Memory B cell (primary cell): ENCODE measurements around the gene LRRK1.
A peak's percentile ranks its signal among the peaks of the same experiment; 100 is the strongest.

Source experiments
- ATAC-seq: fragments of 150-1000 bp; cut with Tn5 transposase; 2 replicates; pipeline ENCODE4 v1.10.0; 2021; ENCODE audit warnings: low read depth, mild to moderate bottlenecking, moderate library complexity
- DNase-seq, 2 donors: peaks; one replicate each; pipeline ENCODE4 v3.0.0; 2022; ENCODE audit warnings: low spot score in 2 of 2
- H3K27ac Mint-ChIP-seq: one replicate; pipeline ENCODE4 v1.8.0; 2022; ENCODE audit warnings: mild to moderate bottlenecking, moderate library complexity, mixed read lengths
- H3K27me3 Mint-ChIP-seq: one replicate; pipeline ENCODE4 v1.8.0; 2022; ENCODE audit warnings: mixed read lengths
- H3K36me3 Mint-ChIP-seq: one replicate; pipeline ENCODE4 v1.8.0; 2022; ENCODE audit warnings: mild to moderate bottlenecking, mixed read lengths
- H3K4me1 Mint-ChIP-seq: one replicate; pipeline ENCODE4 v1.8.0; 2022; ENCODE audit warnings: mixed read lengths
- H3K4me3 Mint-ChIP-seq: one replicate; pipeline ENCODE4 v1.8.0; 2022; ENCODE audit warnings: mild to moderate bottlenecking, moderate library complexity, mixed read lengths
- H3K9me3 Mint-ChIP-seq: one replicate; pipeline ENCODE4 v1.8.0; 2022; ENCODE audit warnings: mixed read lengths

The LRRK1 gene

DNA sequence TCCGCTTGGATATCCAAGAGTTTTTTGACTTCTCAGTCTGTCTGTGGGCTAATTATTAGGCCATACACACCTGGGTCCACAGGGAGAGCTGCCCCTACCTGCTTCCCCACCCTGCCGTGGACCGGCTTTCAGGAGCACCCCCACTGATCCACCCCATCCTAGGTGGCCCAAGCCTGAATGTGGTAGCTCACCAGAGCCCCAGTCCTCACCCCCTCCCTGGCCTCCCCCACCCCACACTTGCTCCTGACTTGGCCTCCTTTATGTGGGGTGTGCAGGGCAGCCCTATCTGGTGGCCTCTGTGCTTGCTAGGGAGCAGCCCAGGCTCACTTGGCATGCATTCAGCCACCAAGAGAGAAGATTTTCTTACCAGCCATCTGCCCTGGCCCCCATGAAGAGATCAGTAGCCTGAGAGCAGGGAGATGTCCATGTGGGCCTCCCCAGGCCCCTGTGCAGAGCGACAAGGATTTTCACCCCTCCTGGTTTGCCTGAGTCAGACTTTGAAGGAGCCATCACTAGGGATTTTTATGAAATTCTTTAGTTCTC, 11.2 kb downstream of the LRRK1 start:
- ATAC-seq (no peak), DNase-seq (no peak)
- Mint-ChIP-seq H3K27me3 (no peaks in the 10 kb centered on the region), H3K27ac (peak overlapping the region; percentile 38), H3K36me3 (peaks cover 4% of the 10 kb centered on the region), H3K9me3 (no peaks in the 10 kb centered on the region), H3K4me3 (no peak overlapping the region), H3K4me1 (peaks cover 59% of the 10 kb centered on the region)

- DNase-seq (no peak), ATAC-seq (no peak)
- Mint-ChIP-seq H3K9me3 (no peaks in the 10 kb centered on the region), H3K4me1 (peaks cover 59% of the 10 kb centered on the region), H3K27ac (no peak overlapping the region), H3K27me3 (no peaks in the 10 kb centered on the region), H3K4me3 (no peak overlapping the region), H3K36me3 (peaks cover 2% of the 10 kb centered on the region)
Observed at GRCh38 chr15:100931143-100931890, 12.2 kb downstream of the LRRK1 start.

GRCh38 chr15:100932676-100933348, 13.7 kb downstream of the LRRK1 start:
- DNase-seq = no peak
- no peak overlapping the region for H3K4me3 Mint-ChIP-seq
- no peak overlapping the region for H3K27ac Mint-ChIP-seq
- H3K4me1 Mint-ChIP-seq = peaks cover 50% of the 10 kb centered on the region
- H3K36me3 Mint-ChIP-seq = peaks cover 2% of the 10 kb centered on the region
- H3K9me3 Mint-ChIP-seq = no peaks in the 10 kb centered on the region
- ATAC-seq = no peak
- H3K27me3 Mint-ChIP-seq = no peaks in the 10 kb centered on the region

GRCh38 chr15:100934166-100934565, 15.0 kb downstream of the LRRK1 start:
- H3K27me3 Mint-ChIP-seq = no peaks in the 10 kb centered on the region
- no peak overlapping the region for H3K4me3 Mint-ChIP-seq
- peaks cover 2% of the 10 kb centered on the region for H3K36me3 Mint-ChIP-seq
- DNase-seq = no peak
- H3K27ac Mint-ChIP-seq = peak overlapping the region; percentile 29
- peaks cover 50% of the 10 kb centered on the region for H3K4me1 Mint-ChIP-seq
- ATAC-seq = no peak
- no peaks in the 10 kb centered on the region for H3K9me3 Mint-ChIP-seq

- Mint-ChIP-seq H3K36me3 (peaks cover 2% of the 10 kb centered on the region), H3K4me1 (peaks cover 46% of the 10 kb centered on the region), H3K27ac (peak overlapping the region; percentile 29), H3K9me3 (no peaks in the 10 kb centered on the region), H3K4me3 (no peak overlapping the region), H3K27me3 (no peaks in the 10 kb centered on the region)
- DNase-seq (no peak), ATAC-seq (peak; percentile 83)
Observed at GRCh38 chr15:100934726-100935125, 15.6 kb downstream of the LRRK1 start.

DNA sequence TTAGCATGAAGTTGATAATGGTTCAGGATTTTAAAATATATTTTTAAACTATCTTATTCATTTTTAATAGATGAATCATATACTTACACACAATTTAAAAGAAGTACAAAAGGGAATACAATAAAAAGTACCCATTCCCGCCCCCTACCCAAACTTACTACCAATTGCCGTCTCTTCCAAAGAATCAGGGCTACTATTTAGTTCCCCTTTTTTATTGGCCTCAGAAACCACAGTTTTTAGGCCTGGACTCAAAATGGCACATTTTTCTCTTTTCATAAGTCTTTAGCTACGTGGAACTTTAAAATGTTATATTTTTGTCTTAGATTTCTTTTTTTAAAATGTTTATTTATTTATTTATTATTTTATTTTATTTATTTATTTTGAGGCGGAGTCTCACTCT, 18.0 kb downstream of the LRRK1 start:
- DNase-seq (no peak), ATAC-seq (no peak)
- Mint-ChIP-seq H3K9me3 (no peaks in the 10 kb centered on the region), H3K4me3 (no peak overlapping the region), H3K27ac (no peak overlapping the region), H3K36me3 (peaks cover 1% of the 10 kb centered on the region), H3K4me1 (peaks cover 31% of the 10 kb centered on the region), H3K27me3 (no peaks in the 10 kb centered on the region)

DNA sequence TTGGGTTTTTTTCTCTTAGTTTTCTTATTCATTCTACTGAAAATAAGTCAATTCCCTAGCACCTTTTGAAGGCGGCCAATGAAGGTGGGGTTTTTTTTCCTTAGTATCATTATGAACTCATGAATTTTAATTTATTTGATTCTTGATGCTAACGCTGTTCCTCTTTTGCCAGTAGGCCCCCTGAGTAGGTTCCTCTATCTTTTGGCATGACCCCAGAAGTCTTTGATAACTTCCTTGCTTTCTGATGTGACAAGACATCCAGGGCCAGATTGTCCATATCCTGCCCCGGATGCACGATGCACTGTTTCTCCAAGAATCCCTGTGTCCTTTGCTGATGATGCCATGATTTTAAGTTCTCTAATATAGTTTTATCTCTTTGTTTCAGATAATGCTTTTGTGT, 20.6 kb downstream of the LRRK1 start:
- no peaks in the 10 kb centered on the region for H3K27me3 Mint-ChIP-seq
- no peak overlapping the region for H3K4me3 Mint-ChIP-seq
- H3K27ac Mint-ChIP-seq = no peak overlapping the region
- ATAC-seq (no peak), DNase-seq (no peak)
- H3K9me3 Mint-ChIP-seq = no peaks in the 10 kb centered on the region
- no peaks in the 10 kb centered on the region for H3K36me3 Mint-ChIP-seq
- H3K4me1 Mint-ChIP-seq = peaks cover 24% of the 10 kb centered on the region

DNA sequence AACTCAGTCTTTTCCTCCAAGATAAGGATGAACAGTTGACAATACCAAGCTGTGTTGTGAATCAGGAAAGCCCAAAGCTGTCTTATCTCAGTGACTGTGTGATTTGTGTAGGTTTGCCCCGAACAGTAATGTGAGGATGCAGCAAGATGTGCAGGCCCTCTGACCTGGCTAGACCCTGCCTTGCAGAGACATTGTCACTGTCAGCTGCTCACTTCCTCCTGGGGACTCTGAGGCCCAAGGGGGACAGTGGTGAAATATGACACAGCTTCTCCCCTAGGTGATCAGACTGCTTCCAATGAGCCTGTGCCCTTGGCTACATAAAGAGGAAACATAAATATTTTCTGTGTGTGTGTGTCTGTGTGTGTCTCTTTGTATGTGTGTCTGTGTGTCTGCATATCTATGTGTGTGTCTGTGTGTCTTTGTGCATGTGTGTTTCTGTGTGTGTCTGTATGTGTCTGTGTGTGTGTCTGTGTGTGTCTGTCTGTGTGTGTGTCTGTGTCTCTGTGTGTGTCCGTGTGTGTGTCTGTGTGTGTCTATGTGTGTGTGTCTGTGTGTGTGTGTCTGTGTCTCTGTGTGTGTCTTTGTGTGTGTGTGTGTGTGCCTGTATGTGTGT, 21.7 kb downstream of the LRRK1 start:
- no peaks in the 10 kb centered on the region for H3K27me3 Mint-ChIP-seq
- DNase-seq (no peak), ATAC-seq (peak; percentile 82)
- H3K4me3 Mint-ChIP-seq = no peak overlapping the region
- H3K4me1 Mint-ChIP-seq = peaks cover 16% of the 10 kb centered on the region
- no peaks in the 10 kb centered on the region for H3K36me3 Mint-ChIP-seq
- no peaks in the 10 kb centered on the region for H3K9me3 Mint-ChIP-seq
- H3K27ac Mint-ChIP-seq = no peak overlapping the region

- Mint-ChIP-seq H3K36me3 (no peaks in the 10 kb centered on the region), H3K27me3 (no peaks in the 10 kb centered on the region), H3K27ac (no peak overlapping the region), H3K9me3 (no peaks in the 10 kb centered on the region), H3K4me1 (peaks cover 15% of the 10 kb centered on the region), H3K4me3 (no peak overlapping the region)
- no peak for DNase-seq
- peak; percentile 69 for ATAC-seq
Observed at GRCh38 chr15:100941536-100941935, 22.4 kb downstream of the LRRK1 start.

DNA sequence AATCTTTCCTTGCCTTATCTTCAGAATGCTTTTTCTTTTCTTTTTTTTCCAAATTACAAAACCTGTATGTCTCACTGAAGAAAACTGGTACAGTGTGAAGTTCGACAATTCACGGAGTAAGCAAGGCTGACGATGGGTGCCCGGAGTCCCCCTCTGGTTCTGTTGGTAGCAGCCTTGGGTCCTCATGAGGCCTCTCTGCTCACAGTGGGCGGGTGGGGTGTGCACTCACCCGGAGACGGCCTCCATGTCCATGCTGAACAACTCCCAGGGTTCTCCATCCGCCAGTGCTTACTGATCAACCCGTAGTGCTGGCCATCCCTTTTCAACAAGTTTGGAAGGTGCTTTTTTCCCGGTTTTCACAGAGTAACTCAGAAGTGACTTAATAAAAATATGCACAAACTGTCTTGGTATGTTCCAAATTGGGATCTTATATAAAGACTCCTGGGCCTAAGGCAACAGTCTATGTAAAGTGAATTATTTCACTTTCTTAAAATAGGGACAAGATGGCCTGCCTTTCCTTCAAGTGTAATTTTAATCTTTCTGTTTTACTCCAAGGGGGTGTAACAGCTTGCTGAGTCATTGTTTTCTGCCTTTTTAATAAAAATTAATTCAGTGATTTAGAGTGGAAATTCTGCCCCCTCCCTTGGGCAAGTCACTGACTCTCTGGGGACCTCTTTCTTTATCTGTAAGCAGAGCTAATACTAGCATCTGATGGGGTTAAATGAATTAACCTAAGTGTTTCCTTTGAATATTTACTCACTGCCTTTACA, 23.7 kb downstream of the LRRK1 start:
- Mint-ChIP-seq H3K27me3 (no peaks in the 10 kb centered on the region), H3K36me3 (no peaks in the 10 kb centered on the region), H3K4me1 (peaks cover 18% of the 10 kb centered on the region), H3K27ac (peak overlapping the region; percentile 43), H3K9me3 (no peaks in the 10 kb centered on the region), H3K4me3 (no peak overlapping the region)
- ATAC-seq (no peak), DNase-seq (no peak)

- H3K4me1 Mint-ChIP-seq = peaks cover 26% of the 10 kb centered on the region
- no peak for DNase-seq
- no peaks in the 10 kb centered on the region for H3K36me3 Mint-ChIP-seq
- H3K27me3 Mint-ChIP-seq = no peaks in the 10 kb centered on the region
- peak; percentile 15 for ATAC-seq
- no peaks in the 10 kb centered on the region for H3K9me3 Mint-ChIP-seq
- H3K27ac Mint-ChIP-seq = no peak overlapping the region
- H3K4me3 Mint-ChIP-seq = no peak overlapping the region
Observed at GRCh38 chr15:100944244-100944895, 25.2 kb downstream of the LRRK1 start.

DNA sequence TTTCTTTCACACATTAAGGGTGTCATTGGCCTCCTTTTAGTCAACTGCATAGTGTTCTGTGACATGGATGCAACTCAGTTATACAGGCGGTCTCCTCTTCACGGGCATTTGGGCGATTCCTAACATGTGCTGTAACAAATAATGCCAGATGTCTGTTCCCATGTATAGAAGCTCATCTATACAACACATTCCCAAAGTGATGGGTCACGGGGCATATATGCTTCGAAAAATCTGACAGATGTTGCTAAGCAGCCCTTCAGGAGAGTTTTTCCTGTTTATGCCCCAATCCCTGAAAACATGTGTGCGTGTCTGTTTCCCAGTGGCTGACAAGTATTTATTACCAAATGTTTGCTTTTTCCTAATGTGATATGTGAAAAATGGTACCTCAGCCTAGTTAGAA, 25.8 kb downstream of the LRRK1 start:
- ATAC-seq = no peak
- Mint-ChIP-seq H3K36me3 (no peaks in the 10 kb centered on the region), H3K27ac (no peak overlapping the region)

GRCh38 chr15:100947760-100948429, 28.7 kb downstream of the LRRK1 start:
- Mint-ChIP-seq H3K36me3 (peaks cover 3% of the 10 kb centered on the region), H3K4me3 (peak overlapping the region; percentile 77), H3K4me1 (peaks cover 28% of the 10 kb centered on the region), H3K27ac (peak overlapping the region; percentile 33), H3K27me3 (no peaks in the 10 kb centered on the region), H3K9me3 (peaks cover 1% of the 10 kb centered on the region)
- DNase-seq (no peak), ATAC-seq (peak; percentile 51)

More for the DNA sequence above, 25.8 kb downstream of the LRRK1 start:
- peaks cover 31% of the 10 kb centered on the region for H3K4me1 Mint-ChIP-seq
- no peak for DNase-seq
- H3K4me3 Mint-ChIP-seq = no peak overlapping the region
- H3K27me3 Mint-ChIP-seq = no peaks in the 10 kb centered on the region
- no peaks in the 10 kb centered on the region for H3K9me3 Mint-ChIP-seq
